Stimulated activated naive CD8-positive, alpha-beta T cell treated with anti-CD3 and anti-CD28 coated beads, Interleukin-15, Interleukin-2, amounts not matched to agents 100 ng/mL and 50 ng/mL, for 24 hours (primary cell): Measurements from ENCODE around the gene ATP13A1.
"Not testable (repeated sequence)": the region's sequence is repeated elsewhere in the genome, so short reads cannot be mapped to it uniquely, and the experiment has no call there.

ENCODE experiments used
- H3K27ac Mint-ChIP-seq: one replicate; pipeline ENCODE4 v1.8.0; 2021; ENCODE audit warnings: mild to moderate bottlenecking, mixed read lengths
- H3K27me3 Mint-ChIP-seq: one replicate; pipeline ENCODE4 v1.8.0; 2021; ENCODE audit warnings: mixed read lengths
- H3K36me3 Mint-ChIP-seq: one replicate; pipeline ENCODE4 v1.8.0; 2021; ENCODE audit warnings: low read depth, mixed read lengths
- H3K4me1 Mint-ChIP-seq: one replicate; pipeline ENCODE4 v1.8.0; 2021; ENCODE audit warnings: low read depth, mixed read lengths
- H3K4me3 Mint-ChIP-seq: one replicate; pipeline ENCODE4 v1.8.0; 2021; ENCODE audit warnings: mild to moderate bottlenecking, mixed read lengths
- H3K9me3 Mint-ChIP-seq: one replicate; pipeline ENCODE4 v1.8.0; 2021; ENCODE audit warnings: mixed read lengths

The ATP13A1 gene

GRCh38 chr19:19663256-19664120 is at the start of gene ATP13A1:
TSS of gene ATP13A1 (minus strand) at chr19:19663676. CDS start at chr19:19663666, 10 bp downstream.
- Mint-ChIP-seq H3K9me3 (no peaks in the 10 kb centered on the region), H3K27me3 (no peaks in the 10 kb centered on the region), H3K4me3 (peak within 1 kb of the TSS; percentile 93), H3K36me3 (peaks cover 27% of the 10 kb centered on the region), H3K4me1 (peaks cover 40% of the 10 kb centered on the region), H3K27ac (peak within 1 kb of the TSS; percentile 97)

- Mint-ChIP-seq H3K4me3 (no peak overlapping the region), H3K9me3 (peaks cover 57% of the 10 kb centered on the region), H3K4me1 (no peaks in the 10 kb centered on the region), H3K27me3 (no peaks in the 10 kb centered on the region), H3K36me3 (peaks cover 96% of the 10 kb centered on the region), H3K27ac (no peak overlapping the region)
These were observed 48.7 kb upstream of the ATP13A1 start for GRCh38 chr19:19711934-19712828.

GRCh38 chr19:19711306-19711933 is 47.9 kb upstream of the ATP13A1 start:
- H3K9me3 Mint-ChIP-seq: peaks cover 55% of the 10 kb centered on the region
- H3K4me3 Mint-ChIP-seq: no peak overlapping the region
- no peak overlapping the region for H3K27ac Mint-ChIP-seq
- H3K36me3 Mint-ChIP-seq: peaks cover 95% of the 10 kb centered on the region
- no peaks in the 10 kb centered on the region for H3K27me3 Mint-ChIP-seq
- no peaks in the 10 kb centered on the region for H3K4me1 Mint-ChIP-seq

GRCh38 chr19:19710506-19710905 is 47.0 kb upstream of the ATP13A1 start:
- H3K9me3 Mint-ChIP-seq: peaks cover 54% of the 10 kb centered on the region
- no peak overlapping the region for H3K27ac Mint-ChIP-seq
- H3K4me1 Mint-ChIP-seq: no peaks in the 10 kb centered on the region
- H3K36me3 Mint-ChIP-seq: peaks cover 92% of the 10 kb centered on the region
- H3K4me3 Mint-ChIP-seq: no peak overlapping the region
- H3K27me3 Mint-ChIP-seq: no peaks in the 10 kb centered on the region

- Mint-ChIP-seq H3K4me3 (no peak overlapping the region), H3K36me3 (peaks cover 71% of the 10 kb centered on the region), H3K4me1 (no peaks in the 10 kb centered on the region), H3K27ac (no peak overlapping the region), H3K27me3 (no peaks in the 10 kb centered on the region), H3K9me3 (peaks cover 58% of the 10 kb centered on the region)
These were observed 41.4 kb upstream of the ATP13A1 start for GRCh38 chr19:19704836-19705235.

- not testable (repeated sequence) for H3K4me1 Mint-ChIP-seq, H3K4me3 Mint-ChIP-seq, H3K27me3 Mint-ChIP-seq, H3K27ac Mint-ChIP-seq
- Mint-ChIP-seq H3K9me3 (peaks cover 34% of the 10 kb centered on the region), H3K36me3 (peaks cover 35% of the 10 kb centered on the region)
These were observed 37.0 kb upstream of the ATP13A1 start for GRCh38 chr19:19700493-19700892.

GRCh38 chr19:19697589-19697988 is 34.1 kb upstream of the ATP13A1 start:
- no peak overlapping the region for H3K27ac Mint-ChIP-seq
- no peak overlapping the region for H3K4me3 Mint-ChIP-seq
- H3K27me3 Mint-ChIP-seq: no peaks in the 10 kb centered on the region
- no peaks in the 10 kb centered on the region for H3K4me1 Mint-ChIP-seq
- peaks cover 28% of the 10 kb centered on the region for H3K9me3 Mint-ChIP-seq
- peaks cover 17% of the 10 kb centered on the region for H3K36me3 Mint-ChIP-seq

- Mint-ChIP-seq H3K36me3 (peaks cover 13% of the 10 kb centered on the region), H3K27me3 (no peaks in the 10 kb centered on the region), H3K27ac (no peak overlapping the region), H3K4me3 (no peak overlapping the region), H3K4me1 (no peaks in the 10 kb centered on the region), H3K9me3 (peaks cover 24% of the 10 kb centered on the region)
These were observed 32.9 kb upstream of the ATP13A1 start for GRCh38 chr19:19696386-19696785.

GRCh38 chr19:19691683-19692082 is 28.2 kb upstream of the ATP13A1 start:
- Mint-ChIP-seq H3K9me3 (peaks cover 12% of the 10 kb centered on the region), H3K4me1 (no peaks in the 10 kb centered on the region), H3K36me3 (peaks cover 11% of the 10 kb centered on the region), H3K27me3 (no peaks in the 10 kb centered on the region), H3K27ac (no peak overlapping the region), H3K4me3 (no peak overlapping the region)

GRCh38 chr19:19689023-19689422 is 25.5 kb upstream of the ATP13A1 start:
- not testable (repeated sequence) for H3K4me1 Mint-ChIP-seq, H3K27ac Mint-ChIP-seq, H3K4me3 Mint-ChIP-seq, H3K27me3 Mint-ChIP-seq
- H3K36me3 Mint-ChIP-seq: peaks cover 24% of the 10 kb centered on the region
- peaks cover 13% of the 10 kb centered on the region for H3K9me3 Mint-ChIP-seq

GRCh38 chr19:19687090-19687489 is 23.6 kb upstream of the ATP13A1 start:
- Mint-ChIP-seq H3K4me3 (no peak overlapping the region), H3K4me1 (no peaks in the 10 kb centered on the region), H3K36me3 (peaks cover 38% of the 10 kb centered on the region), H3K9me3 (peaks cover 20% of the 10 kb centered on the region), H3K27me3 (no peaks in the 10 kb centered on the region), H3K27ac (no peak overlapping the region)

- no peaks in the 10 kb centered on the region for H3K27me3 Mint-ChIP-seq
- peaks cover 42% of the 10 kb centered on the region for H3K36me3 Mint-ChIP-seq
- no peak overlapping the region for H3K4me3 Mint-ChIP-seq
- no peaks in the 10 kb centered on the region for H3K4me1 Mint-ChIP-seq
- H3K27ac Mint-ChIP-seq: no peak overlapping the region
- peaks cover 20% of the 10 kb centered on the region for H3K9me3 Mint-ChIP-seq
These were observed 23.1 kb upstream of the ATP13A1 start for GRCh38 chr19:19686580-19686979.

GRCh38 chr19:19686119-19686518 is 22.6 kb upstream of the ATP13A1 start:
- H3K4me3 Mint-ChIP-seq, H3K27me3 Mint-ChIP-seq, H3K27ac Mint-ChIP-seq, H3K4me1 Mint-ChIP-seq: not testable (repeated sequence)
- Mint-ChIP-seq H3K9me3 (peaks cover 20% of the 10 kb centered on the region), H3K36me3 (peaks cover 46% of the 10 kb centered on the region)

- Mint-ChIP-seq H3K27ac (no peak overlapping the region), H3K4me1 (peaks cover 13% of the 10 kb centered on the region), H3K4me3 (no peak overlapping the region), H3K36me3 (peaks cover 96% of the 10 kb centered on the region), H3K27me3 (no peaks in the 10 kb centered on the region), H3K9me3 (peaks cover 47% of the 10 kb centered on the region)
These were observed 15.9 kb upstream of the ATP13A1 start for GRCh38 chr19:19679176-19680073.
